Adipocyte (in vitro differentiated cells): ENCODE results near the gene MAD2L1BP.
"Not testable (repeated sequence)": the region's sequence is repeated elsewhere in the genome, so short reads cannot be mapped to it uniquely, and the experiment has no call there.

Source experiments
- DNase-seq: peaks from one replicate; pipeline ENCODE4 v3.0.0-alpha.2; 2015; ENCODE audit warnings: low read depth
- H3K27me3 ChIP-seq: replicated peaks from 2 replicates; pipeline ENCODE4 v1.7.0; 2013; ENCODE audit warnings: mild to moderate bottlenecking, low read length, moderate library complexity; ENCODE audit not compliant: control insufficient read depth, insufficient read depth
- H3K36me3 ChIP-seq: 2 replicates; pipeline ENCODE4 v1.7.0; 2013; ENCODE audit warnings: low read length, mild to moderate bottlenecking, moderate library complexity; ENCODE audit not compliant: control insufficient read depth, insufficient read depth, severe bottlenecking
- H3K4me1 ChIP-seq: 2 replicates; pipeline ENCODE4 v1.7.0; 2013; ENCODE audit warnings: mild to moderate bottlenecking, low read length, moderate library complexity; ENCODE audit not compliant: control insufficient read depth, insufficient read depth
- H3K4me3 ChIP-seq: 2 replicates; pipeline ENCODE4 v1.7.0; 2013; ENCODE audit warnings: mild to moderate bottlenecking, low read length, moderate library complexity
- H3K9ac ChIP-seq: 2 replicates; pipeline ENCODE4 v1.7.0; 2013; ENCODE audit warnings: mild to moderate bottlenecking, low read length, moderate library complexity
- H3K9me3 ChIP-seq: 2 replicates; pipeline ENCODE4 v1.7.0; 2013; ENCODE audit warnings: mild to moderate bottlenecking, low read length, moderate library complexity; ENCODE audit not compliant: control insufficient read depth

MAD2L1BP gene

GRCh38 chr6:43647613-43648012, 12.0 kb downstream of the MAD2L1BP start:
- no peak for DNase-seq
- peaks cover 3% of the 10 kb centered on the region for H3K36me3 ChIP-seq
- H3K27me3 ChIP-seq = no peaks in the 10 kb centered on the region
- peaks cover 3% of the 10 kb centered on the region for H3K4me1 ChIP-seq
- no peak overlapping the region for H3K9ac ChIP-seq
- H3K9me3 ChIP-seq = no peaks in the 10 kb centered on the region
- H3K4me3 ChIP-seq = no peak overlapping the region

- H3K9me3 ChIP-seq = no peaks in the 10 kb centered on the region
- H3K9ac ChIP-seq = no peak overlapping the region
- no peaks in the 10 kb centered on the region for H3K36me3 ChIP-seq
- no peaks in the 10 kb centered on the region for H3K27me3 ChIP-seq
- DNase-seq = no peak
- H3K4me1 ChIP-seq = peaks cover 3% of the 10 kb centered on the region
- H3K4me3 ChIP-seq = no peak overlapping the region
Measured at GRCh38 chr6:43648248-43648647, 12.6 kb downstream of the MAD2L1BP start.

GRCh38 chr6:43652822-43653221, 17.2 kb downstream of the MAD2L1BP start:
- H3K4me1 ChIP-seq, DNase-seq, H3K9ac ChIP-seq, H3K4me3 ChIP-seq, H3K36me3 ChIP-seq, H3K9me3 ChIP-seq, H3K27me3 ChIP-seq: not testable (repeated sequence)

- Histone ChIP-seq H3K36me3 (no peaks in the 10 kb centered on the region), H3K27me3 (no peaks in the 10 kb centered on the region), H3K9me3 (no peaks in the 10 kb centered on the region), H3K4me3 (no peak overlapping the region), H3K4me1 (no peaks in the 10 kb centered on the region), H3K9ac (no peak overlapping the region)
- DNase-seq = no peak
Measured at GRCh38 chr6:43657221-43657802, 21.7 kb downstream of the MAD2L1BP start.

GRCh38 chr6:43658161-43658560, 22.5 kb downstream of the MAD2L1BP start:
- Histone ChIP-seq H3K4me1 (no peaks in the 10 kb centered on the region), H3K27me3 (no peaks in the 10 kb centered on the region), H3K9ac (no peak overlapping the region), H3K36me3 (no peaks in the 10 kb centered on the region), H3K9me3 (no peaks in the 10 kb centered on the region), H3K4me3 (no peak overlapping the region)
- no peak for DNase-seq

GRCh38 chr6:43662948-43663347, 27.3 kb downstream of the MAD2L1BP start:
- not testable (repeated sequence) for H3K27me3 ChIP-seq, H3K4me1 ChIP-seq, DNase-seq, H3K9me3 ChIP-seq, H3K9ac ChIP-seq, H3K4me3 ChIP-seq, H3K36me3 ChIP-seq

- DNase-seq = no peak
- no peaks in the 10 kb centered on the region for H3K36me3 ChIP-seq
- peaks cover 31% of the 10 kb centered on the region for H3K4me1 ChIP-seq
Measured at GRCh38 chr6:43665376-43665775, 29.7 kb downstream of the MAD2L1BP start.

GRCh38 chr6:43666196-43666920, 30.7 kb downstream of the MAD2L1BP start:
- peaks cover 41% of the 10 kb centered on the region for H3K4me1 ChIP-seq
- no peaks in the 10 kb centered on the region for H3K27me3 ChIP-seq
- no peak for DNase-seq
- H3K4me3 ChIP-seq = no peak overlapping the region
- peaks cover 6% of the 10 kb centered on the region for H3K36me3 ChIP-seq
- no peaks in the 10 kb centered on the region for H3K9me3 ChIP-seq
- H3K9ac ChIP-seq = no peak overlapping the region

More at GRCh38 chr6:43665376-43665775, 29.7 kb downstream of the MAD2L1BP start:
- H3K27me3 ChIP-seq = no peaks in the 10 kb centered on the region
- H3K9ac ChIP-seq = no peak overlapping the region
- no peak overlapping the region for H3K4me3 ChIP-seq
- H3K9me3 ChIP-seq = no peaks in the 10 kb centered on the region

GRCh38 chr6:43667245-43668150, 31.9 kb downstream of the MAD2L1BP start:
- Histone ChIP-seq H3K9me3 (no peaks in the 10 kb centered on the region), H3K36me3 (peaks cover 11% of the 10 kb centered on the region), H3K4me3 (no peak overlapping the region), H3K4me1 (peaks cover 52% of the 10 kb centered on the region), H3K9ac (no peak overlapping the region), H3K27me3 (no peaks in the 10 kb centered on the region)
- peak; percentile 86 for DNase-seq

GRCh38 chr6:43668151-43669028, 32.8 kb downstream of the MAD2L1BP start:
- Histone ChIP-seq H3K27me3 (no peaks in the 10 kb centered on the region), H3K9me3 (no peaks in the 10 kb centered on the region), H3K4me3 (no peak overlapping the region), H3K36me3 (peaks cover 11% of the 10 kb centered on the region), H3K9ac (no peak overlapping the region), H3K4me1 (peaks cover 60% of the 10 kb centered on the region)
- peak; percentile 69 for DNase-seq
